Measurements from ENCODE around the gene TC2N. TPM values are rescaled to one million over a fixed set of nuclear protein-coding genes. Genes with fewer than 3 reads are reported as not detected.

The TC2N gene
- total RNA-seq, 1 donor from 2014 or later: 1.2 TPM

DNA sequence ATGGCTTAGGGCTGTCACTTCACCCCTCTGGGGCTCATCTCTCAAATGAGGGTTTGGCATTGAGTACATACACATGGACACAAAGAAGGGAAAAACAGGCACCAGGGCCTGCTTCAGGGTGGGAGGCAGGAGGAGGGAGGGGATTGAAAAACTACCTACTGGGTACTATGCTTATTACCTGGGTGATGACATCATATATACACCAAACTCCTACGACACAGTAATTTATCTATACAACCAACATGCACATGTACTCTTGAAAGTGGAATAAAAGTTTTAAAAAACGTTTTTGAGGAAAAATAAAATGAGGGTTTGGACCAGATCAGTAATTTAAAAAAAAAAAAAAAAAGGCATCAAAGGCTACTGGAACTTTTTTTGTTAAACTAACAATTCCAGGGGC is 3.6 kb upstream of the TC2N start:
- Mint-ChIP-seq H3K4me3 (ENCODE audit: unreplicated experiment) (no peak overlapping the region), H3K4me1 (ENCODE audit: low read depth, unreplicated experiment) (peaks cover 17% of the 10 kb centered on the region), H3K36me3 (ENCODE audit: low read depth, unreplicated experiment) (peaks cover 4% of the 10 kb centered on the region), H3K9me3 (ENCODE audit: unreplicated experiment) (peaks cover 3% of the 10 kb centered on the region), H3K27me3 (ENCODE audit: low read depth, unreplicated experiment) (peaks cover 22% of the 10 kb centered on the region), H3K27ac (ENCODE audit: unreplicated experiment) (no peak overlapping the region)
- no peak overlapping the region for H3K4me3 ChIP-seq (ENCODE audit: insufficient read depth, low read depth, low read length)
- H3K27ac ChIP-seq (ENCODE audit: low read depth, low read length): no peak overlapping the region
- H4K20me1 ChIP-seq (ENCODE audit: insufficient read depth, low read length): no peaks in the 10 kb centered on the region
- H3K9me3 ChIP-seq (ENCODE audit: insufficient read depth, low read depth, low read length): peaks cover 14% of the 10 kb centered on the region
- TF ChIP-seq EZH2 (IDR thresholded peaks at IDR 0.05; ENCODE audit: insufficient read depth, low read length): no peak
- TF ChIP-seq, protein P1, sequence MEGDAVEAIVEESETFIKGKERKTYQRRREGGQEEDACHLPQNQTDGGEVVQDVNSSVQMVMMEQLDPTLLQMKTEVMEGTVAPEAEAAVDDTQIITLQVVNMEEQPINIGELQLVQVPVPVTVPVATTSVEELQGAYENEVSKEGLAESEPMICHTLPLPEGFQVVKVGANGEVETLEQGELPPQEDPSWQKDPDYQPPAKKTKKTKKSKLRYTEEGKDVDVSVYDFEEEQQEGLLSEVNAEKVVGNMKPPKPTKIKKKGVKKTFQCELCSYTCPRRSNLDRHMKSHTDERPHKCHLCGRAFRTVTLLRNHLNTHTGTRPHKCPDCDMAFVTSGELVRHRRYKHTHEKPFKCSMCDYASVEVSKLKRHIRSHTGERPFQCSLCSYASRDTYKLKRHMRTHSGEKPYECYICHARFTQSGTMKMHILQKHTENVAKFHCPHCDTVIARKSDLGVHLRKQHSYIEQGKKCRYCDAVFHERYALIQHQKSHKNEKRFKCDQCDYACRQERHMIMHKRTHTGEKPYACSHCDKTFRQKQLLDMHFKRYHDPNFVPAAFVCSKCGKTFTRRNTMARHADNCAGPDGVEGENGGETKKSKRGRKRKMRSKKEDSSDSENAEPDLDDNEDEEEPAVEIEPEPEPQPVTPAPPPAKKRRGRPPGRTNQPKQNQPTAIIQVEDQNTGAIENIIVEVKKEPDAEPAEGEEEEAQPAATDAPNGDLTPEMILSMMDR (IDR thresholded peaks at IDR 0.05; ENCODE audit: insufficient read depth, low read depth, low read length): no peak
- FAIRE-seq: no peak
- peaks cover 6% of the 10 kb centered on the region for H3K4me1 ChIP-seq (ENCODE audit: insufficient read depth, low read length)
- peaks cover 15% of the 10 kb centered on the region for H3K27me3 ChIP-seq (ENCODE audit: insufficient read depth, low read length)
- DNase-seq (ENCODE audit: low read depth): no peak
- H3K9ac ChIP-seq (ENCODE audit: low read length): no peak overlapping the region
- H3K4me2 ChIP-seq (ENCODE audit: low read length): no peak overlapping the region
- H3K79me2 ChIP-seq (ENCODE audit: insufficient read depth, low read length): no peaks in the 10 kb centered on the region
- no peaks in the 10 kb centered on the region for H3K36me3 ChIP-seq (ENCODE audit: insufficient read depth, low read length)
- H2AFZ ChIP-seq (ENCODE audit: low read depth, low read length): no peak overlapping the region

DNA sequence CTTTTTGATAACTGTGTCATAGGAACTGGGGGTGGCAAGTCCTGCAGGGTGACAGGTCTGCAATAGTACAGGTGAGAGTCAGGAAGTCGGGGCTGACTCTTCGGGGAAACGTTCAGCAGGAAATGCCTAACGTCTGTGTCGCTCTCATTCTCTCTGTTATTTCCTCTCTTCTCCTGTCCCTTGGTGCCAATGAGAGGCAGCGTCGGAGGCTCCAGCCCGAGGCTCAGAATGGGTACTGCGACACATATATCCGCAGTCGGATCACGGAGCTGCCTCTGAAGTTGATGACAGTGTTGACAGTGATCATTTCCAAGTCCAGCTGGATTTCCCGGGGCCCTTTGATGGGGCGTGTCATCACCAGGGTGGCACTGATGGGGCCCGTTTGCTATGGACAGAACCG is 2.7 kb upstream of the TC2N start:
- H3K4me2 ChIP-seq (ENCODE audit: low read length): peak overlapping the region; percentile 40
- no peak overlapping the region for H2AFZ ChIP-seq (ENCODE audit: low read depth, low read length)
- FAIRE-seq (no peak), DNase-seq (ENCODE audit: low read depth) (no peak)
- Mint-ChIP-seq H3K4me1 (ENCODE audit: low read depth, unreplicated experiment) (peaks cover 18% of the 10 kb centered on the region), H3K27me3 (ENCODE audit: low read depth, unreplicated experiment) (peaks cover 18% of the 10 kb centered on the region), H3K9me3 (ENCODE audit: unreplicated experiment) (peaks cover 3% of the 10 kb centered on the region), H3K4me3 (ENCODE audit: unreplicated experiment) (no peak overlapping the region), H3K36me3 (ENCODE audit: low read depth, unreplicated experiment) (peaks cover 4% of the 10 kb centered on the region), H3K27ac (ENCODE audit: unreplicated experiment) (no peak overlapping the region)
- H3K36me3 ChIP-seq (ENCODE audit: insufficient read depth, low read length): no peaks in the 10 kb centered on the region
- H3K27me3 ChIP-seq (ENCODE audit: insufficient read depth, low read length): peaks cover 13% of the 10 kb centered on the region
- no peaks in the 10 kb centered on the region for H4K20me1 ChIP-seq (ENCODE audit: insufficient read depth, low read length)
- peaks cover 6% of the 10 kb centered on the region for H3K4me1 ChIP-seq (ENCODE audit: insufficient read depth, low read length)
- H3K4me3 ChIP-seq (ENCODE audit: insufficient read depth, low read depth, low read length): no peak overlapping the region
- no peak overlapping the region for H3K9ac ChIP-seq (ENCODE audit: low read length)
- no peak for TF ChIP-seq EZH2 (IDR thresholded peaks at IDR 0.05; ENCODE audit: insufficient read depth, low read length)
- TF ChIP-seq, protein P1 (IDR thresholded peaks at IDR 0.05; ENCODE audit: insufficient read depth, low read depth, low read length): no peak
- peaks cover 14% of the 10 kb centered on the region for H3K9me3 ChIP-seq (ENCODE audit: insufficient read depth, low read depth, low read length)
- no peak overlapping the region for H3K27ac ChIP-seq (ENCODE audit: low read depth, low read length)
- H3K79me2 ChIP-seq (ENCODE audit: insufficient read depth, low read length): no peaks in the 10 kb centered on the region

DNA sequence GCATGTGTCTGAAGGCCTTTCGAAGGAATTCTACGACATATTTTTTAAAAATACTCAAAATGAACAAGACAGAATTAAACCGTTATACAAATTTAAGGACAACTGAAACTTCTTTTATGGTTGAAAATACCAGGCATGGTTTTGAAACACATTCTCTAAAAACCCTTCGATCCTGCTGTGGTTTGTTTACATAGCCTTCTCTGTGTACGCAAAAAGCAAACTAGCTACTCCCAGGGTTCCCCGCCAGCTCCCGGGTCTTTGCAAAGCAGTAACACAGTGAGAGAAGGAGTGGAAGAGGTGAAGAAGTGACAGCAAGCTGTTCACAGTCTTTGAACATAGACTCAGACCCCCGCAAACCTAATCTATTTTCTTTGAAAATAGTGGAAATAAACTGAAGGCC is 2.2 kb upstream of the TC2N start:
- H3K9me3 Mint-ChIP-seq (ENCODE audit: unreplicated experiment): peaks cover 3% of the 10 kb centered on the region
- Histone ChIP-seq H4K20me1 (ENCODE audit: insufficient read depth, low read length) (no peaks in the 10 kb centered on the region), H3K9ac (ENCODE audit: low read length) (no peak overlapping the region), H3K27ac (ENCODE audit: low read depth, low read length) (no peak overlapping the region), H3K9me3 (ENCODE audit: insufficient read depth, low read depth, low read length) (peaks cover 14% of the 10 kb centered on the region), H3K79me2 (ENCODE audit: insufficient read depth, low read length) (no peaks in the 10 kb centered on the region), H3K4me2 (ENCODE audit: low read length) (peak overlapping the region; percentile 40), H3K36me3 (ENCODE audit: insufficient read depth, low read length) (no peaks in the 10 kb centered on the region), H3K4me1 (ENCODE audit: insufficient read depth, low read length) (peaks cover 6% of the 10 kb centered on the region), H3K27me3 (ENCODE audit: insufficient read depth, low read length) (peaks cover 13% of the 10 kb centered on the region), H3K4me3 (ENCODE audit: insufficient read depth, low read depth, low read length) (no peak overlapping the region), H2AFZ (ENCODE audit: low read depth, low read length) (no peak overlapping the region)
- H3K36me3 Mint-ChIP-seq (ENCODE audit: low read depth, unreplicated experiment): peaks cover 4% of the 10 kb centered on the region
- no peak overlapping the region for H3K4me3 Mint-ChIP-seq (ENCODE audit: unreplicated experiment)
- H3K27ac Mint-ChIP-seq (ENCODE audit: unreplicated experiment): peak overlapping the region; percentile 42
- no peak for TF ChIP-seq EZH2 (IDR thresholded peaks at IDR 0.05; ENCODE audit: insufficient read depth, low read length)
- TF ChIP-seq, protein P1 (IDR thresholded peaks at IDR 0.05; ENCODE audit: insufficient read depth, low read depth, low read length): no peak
- peaks cover 15% of the 10 kb centered on the region for H3K27me3 Mint-ChIP-seq (ENCODE audit: low read depth, unreplicated experiment)
- FAIRE-seq (no peak), DNase-seq (ENCODE audit: low read depth) (no peak)
- peaks cover 18% of the 10 kb centered on the region for H3K4me1 Mint-ChIP-seq (ENCODE audit: low read depth, unreplicated experiment)

Measured in astrocyte (in vitro differentiated cells and primary cell).